ENCODE data around the gene UBL7.

The UBL7 gene

GRCh38 chr15:74424901-74425528 lies 35.9 kb downstream of the UBL7 start:
- no peak for DNase-seq (ENCODE audit: low read depth in 2 of 2, low spot score in 1 of 2)

GRCh38 chr15:74423431-74424257 lies 37.3 kb downstream of the UBL7 start:
- DNase-seq (ENCODE audit: low read depth in 2 of 2, low spot score in 1 of 2): no peak

- DNase-seq (ENCODE audit: low read depth in 2 of 2, low spot score in 1 of 2): no peak
Observed at GRCh38 chr15:74422652-74423430, 38.1 kb downstream of the UBL7 start.

- no peak for DNase-seq (ENCODE audit: low read depth in 2 of 2, low spot score in 1 of 2)
Observed at GRCh38 chr15:74422265-74422651, 38.7 kb downstream of the UBL7 start.

- DNase-seq (ENCODE audit: low read depth in 2 of 2, low spot score in 1 of 2): no peak
Observed at GRCh38 chr15:74421302-74422245, 39.4 kb downstream of the UBL7 start.

GRCh38 chr15:74420193-74420905 lies 40.6 kb downstream of the UBL7 start:
- no peak for DNase-seq (ENCODE audit: low read depth in 2 of 2, low spot score in 1 of 2)

- no peak for DNase-seq (ENCODE audit: low read depth in 2 of 2, low spot score in 1 of 2)
Observed at GRCh38 chr15:74419432-74419831, 41.5 kb downstream of the UBL7 start.

- no peak for DNase-seq (ENCODE audit: low read depth in 2 of 2, low spot score in 1 of 2)
Observed at GRCh38 chr15:74418575-74419338, 42.2 kb downstream of the UBL7 start.

- no peak for DNase-seq (ENCODE audit: low read depth in 2 of 2, low spot score in 1 of 2)
Observed at GRCh38 chr15:74417670-74418069, 43.3 kb downstream of the UBL7 start.

GRCh38 chr15:74417225-74417624 lies 43.7 kb downstream of the UBL7 start:
- DNase-seq (ENCODE audit: low read depth in 2 of 2, low spot score in 1 of 2): no peak

GRCh38 chr15:74415966-74416916 lies 44.7 kb downstream of the UBL7 start:
- no peak for DNase-seq (ENCODE audit: low read depth in 2 of 2, low spot score in 1 of 2)

GRCh38 chr15:74414603-74415338 lies 46.2 kb downstream of the UBL7 start:
- no peak for DNase-seq (ENCODE audit: low read depth in 2 of 2, low spot score in 1 of 2)

- no peak for DNase-seq (ENCODE audit: low read depth in 2 of 2, low spot score in 1 of 2)
Observed at GRCh38 chr15:74414081-74414580, 46.8 kb downstream of the UBL7 start.

GRCh38 chr15:74413350-74414080 lies 47.4 kb downstream of the UBL7 start:
- DNase-seq (ENCODE audit: low read depth in 2 of 2, low spot score in 1 of 2): no peak

GRCh38 chr15:74412159-74412558 lies 48.8 kb downstream of the UBL7 start:
- no peak for DNase-seq (ENCODE audit: low read depth in 2 of 2, low spot score in 1 of 2)

- DNase-seq (ENCODE audit: low read depth in 2 of 2, low spot score in 1 of 2): no peak
Observed at GRCh38 chr15:74411686-74412085, 49.3 kb downstream of the UBL7 start.

GRCh38 chr15:74410502-74410901 lies 50.5 kb downstream of the UBL7 start:
- no peak for DNase-seq (ENCODE audit: low read depth in 2 of 2, low spot score in 1 of 2)

All from stimulated activated CD8-positive, alpha-beta memory T cell treated with anti-CD3 and anti-CD28 coated beads, Interleukin-4, amount 100 ng/mL, for 4 hours (primary cell).